ENCODE data around the gene TGFBR1.

GRCh38 chr9:99180199-99180598 is 75.3 kb downstream of the TGFBR1 start:
- TF ChIP-seq CTCF (IDR thresholded peaks at IDR 0.05; ENCODE audit: borderline replicate concordance, extremely low read depth, low read length, poor library complexity, severe bottlenecking) (no peak), EZH2 (IDR thresholded peaks at IDR 0.05; ENCODE audit: borderline replicate concordance, low read depth, low read length, severe bottlenecking) (no peak)
